CD4-positive, CD25-positive, alpha-beta regulatory T cell (primary cell): ENCODE measurements around the gene PSMC4. TPM values are rescaled to one million over a fixed set of nuclear protein-coding genes. Genes with fewer than 3 reads are reported as not detected.

Experiments used
- polyA plus RNA-seq, 4 donors: library from polyadenylated mRNA; unstranded; fragments of 300-500 nt; fragmentation: Illumina TruSeq; gene quantifications; one replicate each; pipeline ENCODE4 v1.2.3, GENCODE V29; 2021
- total RNA-seq: library from RNA; stranded (reverse); gene quantifications from one replicate; pipeline ENCODE4 v1.2.3, GENCODE V29; 2022

The PSMC4 gene
- total and polyA plus RNA-seq, 5 donors from 2014 or later: 89.9 to 122 (median 105) TPM

Other genes with a start within 250 kb of the PSMC4 start
- 2.9 TPM for gene CLC, start 233.1 kb upstream of the PSMC4 start, total RNA-seq
- gene CLC, start 233.1 kb upstream of the PSMC4 start, polyA plus RNA-seq: not detected
- not detected for gene LEUTX, start 192.3 kb upstream of the PSMC4 start, total RNA-seq
- not detected for gene LEUTX, start 192.3 kb upstream of the PSMC4 start, polyA plus RNA-seq
- gene DYRK1B, start 137.0 kb upstream of the PSMC4 start, total RNA-seq: 32.6 TPM
- 10 to 100 TPM in 3 of 4 donors, 1 to 10 TPM in 1; 7.2 to 12.8 (median 10.5) TPM for gene DYRK1B, start 137.0 kb upstream of the PSMC4 start, polyA plus RNA-seq
- 194 TPM for gene FBL, start 124.8 kb upstream of the PSMC4 start, total RNA-seq
- gene FBL, start 124.8 kb upstream of the PSMC4 start, polyA plus RNA-seq: 100 to 1,000 TPM; 142 to 186 (median 166) TPM
- 8.4 TPM for gene FCGBP, start 36.5 kb upstream of the PSMC4 start, total RNA-seq
- under 1 TPM; 0.06 to 0.27 (median 0.21) TPM for gene FCGBP, start 36.5 kb upstream of the PSMC4 start, polyA plus RNA-seq
- 2.3 TPM for gene ZNF546, start 25.9 kb downstream of the PSMC4 start, total RNA-seq
- gene ZNF546, start 25.9 kb downstream of the PSMC4 start, polyA plus RNA-seq: 1 to 10 TPM; 4.8 to 5.8 (median 5.4) TPM
- gene ZNF780B, start 85.1 kb downstream of the PSMC4 start, total RNA-seq: 10.7 TPM
- gene ZNF780B, start 85.1 kb downstream of the PSMC4 start, polyA plus RNA-seq: 10 to 100 TPM in 1 of 4 donors, 1 to 10 TPM in 3; 6.4 to 15.5 (median 7.1) TPM
- 10.4 TPM for gene ZNF780A, start 119.8 kb downstream of the PSMC4 start, total RNA-seq
- gene ZNF780A, start 119.8 kb downstream of the PSMC4 start, polyA plus RNA-seq: 10 to 100 TPM; 10.9 to 19.1 (median 13.4) TPM
- gene MAP3K10, start 220.3 kb downstream of the PSMC4 start, total RNA-seq: 25.8 TPM
- gene MAP3K10, start 220.3 kb downstream of the PSMC4 start, polyA plus RNA-seq: 1 to 10 TPM in 1 of 4 donors, under 1 TPM in 3; 0.14 to 1.4 (median 0.43) TPM
- gene TTC9B, start 247.2 kb downstream of the PSMC4 start, total RNA-seq: not detected
- gene TTC9B, start 247.2 kb downstream of the PSMC4 start, polyA plus RNA-seq: not detected